Measurements from ENCODE around the gene UBASH3A.

The UBASH3A gene

DNA sequence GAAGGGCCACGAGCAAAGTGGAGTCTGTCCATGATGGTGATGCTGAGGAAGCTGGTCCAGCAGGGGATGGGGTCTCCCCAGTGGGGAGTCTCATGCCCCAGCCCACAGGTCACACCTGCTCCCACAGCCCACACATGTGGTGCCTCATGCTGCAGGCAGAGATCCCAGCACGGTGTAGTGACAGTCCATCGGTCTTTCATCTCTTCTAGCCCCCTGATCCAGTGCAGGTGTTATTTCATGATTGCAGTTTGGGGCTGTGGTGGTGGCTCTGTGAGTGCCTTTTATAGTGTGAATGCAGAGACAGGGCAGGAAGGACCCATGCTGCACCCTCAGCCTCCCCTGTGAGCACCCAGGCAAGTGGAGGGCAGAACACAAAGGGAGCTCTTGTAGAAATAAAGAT lies 45.0 kb downstream of the UBASH3A start:
- TF ChIP-seq, protein P1, sequence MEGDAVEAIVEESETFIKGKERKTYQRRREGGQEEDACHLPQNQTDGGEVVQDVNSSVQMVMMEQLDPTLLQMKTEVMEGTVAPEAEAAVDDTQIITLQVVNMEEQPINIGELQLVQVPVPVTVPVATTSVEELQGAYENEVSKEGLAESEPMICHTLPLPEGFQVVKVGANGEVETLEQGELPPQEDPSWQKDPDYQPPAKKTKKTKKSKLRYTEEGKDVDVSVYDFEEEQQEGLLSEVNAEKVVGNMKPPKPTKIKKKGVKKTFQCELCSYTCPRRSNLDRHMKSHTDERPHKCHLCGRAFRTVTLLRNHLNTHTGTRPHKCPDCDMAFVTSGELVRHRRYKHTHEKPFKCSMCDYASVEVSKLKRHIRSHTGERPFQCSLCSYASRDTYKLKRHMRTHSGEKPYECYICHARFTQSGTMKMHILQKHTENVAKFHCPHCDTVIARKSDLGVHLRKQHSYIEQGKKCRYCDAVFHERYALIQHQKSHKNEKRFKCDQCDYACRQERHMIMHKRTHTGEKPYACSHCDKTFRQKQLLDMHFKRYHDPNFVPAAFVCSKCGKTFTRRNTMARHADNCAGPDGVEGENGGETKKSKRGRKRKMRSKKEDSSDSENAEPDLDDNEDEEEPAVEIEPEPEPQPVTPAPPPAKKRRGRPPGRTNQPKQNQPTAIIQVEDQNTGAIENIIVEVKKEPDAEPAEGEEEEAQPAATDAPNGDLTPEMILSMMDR (IDR thresholded peaks at IDR 0.05; ENCODE audit: control insufficient read depth, insufficient read depth, low read depth, low read length, missing control alignments), result no peak
- no peak overlapping the region for H3K4me3 ChIP-seq (ENCODE audit: control insufficient read depth, low read depth, low read length)
- no peak for DNase-seq (ENCODE audit: low read depth)

DNA sequence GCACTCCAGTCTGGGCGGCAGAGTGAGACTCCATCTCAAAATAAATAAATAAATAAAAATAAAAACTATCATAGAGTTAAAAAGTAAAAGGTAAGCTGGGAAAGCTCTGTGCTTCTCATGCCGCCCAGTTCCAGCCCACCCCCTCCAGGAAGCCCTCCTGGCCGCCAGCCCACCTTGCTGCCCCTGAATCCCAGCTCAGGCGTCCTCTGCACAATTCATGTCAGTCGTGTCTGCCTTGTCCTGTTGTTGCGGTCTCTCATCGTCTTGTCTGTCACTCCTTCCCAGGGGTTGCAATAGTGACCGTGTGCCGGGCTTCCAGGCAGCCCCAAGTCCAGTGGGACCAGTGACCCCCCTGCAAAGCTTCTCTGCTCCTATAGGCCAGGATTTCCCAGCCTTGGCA lies 48.2 kb downstream of the UBASH3A start:
- TF ChIP-seq, protein P1 (IDR thresholded peaks at IDR 0.05; ENCODE audit: control insufficient read depth, insufficient read depth, low read depth, low read length, missing control alignments), result no peak
- no peak for DNase-seq (ENCODE audit: low read depth)
- no peak overlapping the region for H3K4me3 ChIP-seq (ENCODE audit: control insufficient read depth, low read depth, low read length)

DNA sequence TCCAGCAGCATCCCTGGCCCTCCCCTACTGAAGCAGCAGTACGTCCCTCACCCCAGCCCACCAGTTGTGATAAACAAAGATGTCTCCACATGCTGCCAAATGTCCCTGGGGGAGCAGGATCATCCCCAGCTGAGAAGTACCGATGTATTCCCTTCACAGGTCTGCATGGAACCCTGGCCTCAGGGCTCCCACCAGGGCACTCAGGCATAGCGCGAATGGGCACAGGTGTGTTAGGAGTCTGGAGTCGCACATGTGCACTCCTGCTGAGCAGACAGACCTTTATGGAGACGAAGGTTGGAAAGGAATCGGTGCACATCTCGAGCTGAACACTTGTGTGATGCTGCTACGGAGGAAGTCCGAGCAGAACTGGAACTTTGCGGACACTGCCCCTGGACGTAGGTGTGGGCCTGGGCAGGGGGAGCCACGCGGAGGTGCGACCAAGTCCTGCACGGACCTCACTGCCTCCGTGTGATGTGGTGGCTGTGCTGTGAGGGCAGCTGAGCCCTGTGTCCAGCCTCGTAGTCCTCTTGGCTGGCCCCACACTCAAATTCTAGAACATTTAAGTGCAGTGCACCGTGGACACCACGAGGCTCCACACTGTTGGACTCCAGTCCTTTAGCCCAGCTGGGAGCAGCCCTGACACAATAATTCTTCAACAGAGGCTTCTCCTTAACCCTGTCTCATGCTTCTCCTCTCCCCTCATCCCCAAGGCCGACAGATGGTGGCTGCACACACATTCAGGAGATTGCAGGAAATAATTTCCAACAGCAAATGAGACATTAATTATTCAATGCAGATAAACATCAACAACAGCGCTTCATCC lies 48.9 kb downstream of the UBASH3A start:
- DNase-seq (ENCODE audit: low read depth), result no peak
- TF ChIP-seq, protein P1 (IDR thresholded peaks at IDR 0.05; ENCODE audit: control insufficient read depth, insufficient read depth, low read depth, low read length, missing control alignments), result no peak
- no peak overlapping the region for H3K4me3 ChIP-seq (ENCODE audit: control insufficient read depth, low read depth, low read length)

DNA sequence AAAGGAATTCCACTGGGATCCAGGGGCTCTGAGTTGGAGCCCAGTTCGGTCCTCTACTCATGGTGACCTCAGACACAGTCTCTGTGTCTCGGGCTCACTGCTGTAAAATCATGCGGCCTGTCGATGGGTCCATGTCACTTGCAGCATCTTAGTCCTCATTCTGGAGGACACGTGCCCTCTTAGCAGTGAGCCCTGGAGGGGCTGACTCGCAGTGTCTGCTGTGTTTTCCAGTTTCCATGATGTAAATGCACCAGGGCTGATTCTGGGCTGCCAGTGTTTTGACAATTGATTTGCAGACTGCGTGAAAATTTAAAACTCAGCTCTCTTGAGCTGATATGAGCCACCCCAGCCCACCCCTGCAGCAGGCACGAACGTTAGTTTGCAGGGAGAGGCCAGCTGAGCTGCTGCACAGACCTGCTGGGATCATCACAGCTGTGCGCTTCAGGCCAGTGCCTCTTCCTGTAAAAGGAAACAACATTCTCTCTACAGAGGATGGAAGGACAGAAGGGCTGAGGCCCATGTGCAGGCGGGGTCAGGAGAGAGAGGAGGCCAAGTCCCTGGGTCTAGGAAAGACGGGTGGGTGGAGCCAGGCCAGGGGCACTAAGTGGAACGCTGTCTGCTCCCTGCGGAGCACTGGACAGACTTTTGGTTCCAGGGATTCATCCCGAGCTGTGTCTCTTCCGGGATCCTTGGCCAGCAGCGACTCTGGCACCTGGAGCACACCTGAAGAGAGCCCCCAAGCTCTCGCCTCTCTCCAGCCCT lies 49.7 kb downstream of the UBASH3A start:
- TF ChIP-seq, protein P1 (IDR thresholded peaks at IDR 0.05; ENCODE audit: control insufficient read depth, insufficient read depth, low read depth, low read length, missing control alignments), result no peak
- DNase-seq (ENCODE audit: low read depth), result no peak
- no peak overlapping the region for H3K4me3 ChIP-seq (ENCODE audit: control insufficient read depth, low read depth, low read length)

DNA sequence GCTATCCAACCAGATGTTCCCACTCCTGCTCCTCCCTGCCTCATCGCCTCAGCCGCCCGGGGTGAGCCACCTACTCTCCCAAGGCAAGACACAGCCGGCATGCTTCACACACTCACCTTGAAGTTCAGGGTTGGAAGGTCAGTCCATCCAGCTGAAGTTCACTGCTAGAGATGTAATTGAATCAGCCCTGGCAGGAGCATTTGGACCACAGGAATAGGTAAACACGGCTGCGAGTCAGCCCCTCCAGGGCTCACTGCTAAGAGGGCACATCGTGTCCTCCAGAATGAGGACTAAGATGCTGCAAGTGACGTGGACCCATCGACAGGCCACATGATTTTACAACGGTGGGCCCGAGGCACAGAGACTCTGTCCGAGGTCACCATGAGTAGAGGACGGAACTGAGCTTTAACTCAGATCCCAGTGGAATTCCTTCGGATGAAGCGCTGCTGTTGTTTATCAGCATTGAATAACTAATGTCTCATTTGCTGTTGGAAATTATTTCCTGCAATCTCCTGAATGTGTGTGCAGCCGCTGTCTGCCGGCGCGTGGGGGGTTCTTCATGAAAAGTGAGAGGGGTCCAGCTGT lies 50.4 kb downstream of the UBASH3A start:
- TF ChIP-seq, protein P1 (IDR thresholded peaks at IDR 0.05; ENCODE audit: control insufficient read depth, insufficient read depth, low read depth, low read length, missing control alignments), result no peak
- H3K4me3 ChIP-seq (ENCODE audit: control insufficient read depth, low read depth, low read length), result no peak overlapping the region
- no peak for DNase-seq (ENCODE audit: low read depth)

DNA sequence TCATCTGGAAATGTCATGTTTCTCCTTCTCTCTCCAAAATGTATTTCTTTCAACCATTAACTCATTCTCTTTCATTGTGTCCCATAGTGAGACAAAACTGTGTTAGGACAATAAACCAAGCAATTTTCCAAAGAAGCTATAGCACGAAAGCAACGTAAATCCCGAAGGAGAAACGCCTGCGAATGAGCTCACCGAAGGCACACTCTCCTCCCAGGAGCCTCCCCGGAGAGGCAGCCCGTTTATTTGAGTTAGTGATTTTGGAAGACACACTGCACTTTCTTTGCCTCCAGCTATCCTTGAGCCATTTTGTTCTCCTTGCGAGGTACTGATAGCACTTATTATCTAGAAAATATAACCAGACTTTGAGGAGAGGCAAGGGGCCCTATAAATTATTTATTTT lies 51.1 kb downstream of the UBASH3A start:
- TF ChIP-seq, protein P1 (IDR thresholded peaks at IDR 0.05; ENCODE audit: control insufficient read depth, insufficient read depth, low read depth, low read length, missing control alignments), result no peak
- no peak overlapping the region for H3K4me3 ChIP-seq (ENCODE audit: control insufficient read depth, low read depth, low read length)
- DNase-seq (ENCODE audit: low read depth), result no peak
